Measurements from ENCODE around the gene DNAJC8. TPM values are rescaled to one million over a fixed set of nuclear protein-coding genes. Genes with fewer than 3 reads are reported as not detected.

Gene DNAJC8
- polyA plus RNA-seq, 3 donors, result 30.6 to 118 (median 113) TPM

DNA sequence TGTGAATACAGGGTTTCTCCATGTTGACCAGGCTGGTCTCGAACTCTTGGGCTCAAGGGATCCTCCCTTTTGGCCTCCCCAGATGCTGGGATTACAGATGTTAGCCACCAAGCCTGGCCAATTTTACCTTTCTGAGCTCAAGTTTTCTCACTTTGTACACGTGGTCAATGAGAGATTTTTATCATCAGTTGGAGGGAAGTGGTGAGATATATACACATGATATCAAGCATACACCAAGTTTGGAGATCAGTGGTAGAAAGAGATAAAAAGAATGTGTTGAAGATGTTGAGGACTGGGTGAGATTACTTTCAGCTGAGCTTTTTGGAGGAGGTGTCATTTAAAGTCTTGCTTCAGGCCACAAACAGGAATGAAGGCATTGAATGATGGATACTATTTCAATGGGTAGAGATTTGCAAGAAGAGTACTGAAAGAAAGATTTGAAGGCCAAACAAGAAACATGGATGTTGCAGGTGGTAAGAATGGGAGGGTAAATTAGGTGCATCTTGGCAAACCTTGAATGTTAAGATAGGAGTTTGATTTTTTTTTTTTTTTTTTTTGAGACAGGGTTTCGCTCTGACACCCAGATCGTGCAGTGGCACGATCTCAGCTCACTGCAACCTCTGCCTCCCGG, 23.5 kb upstream of the DNAJC8 start:
- H3K27ac ChIP-seq (ENCODE audit: low read depth in 1 of 2, low read length in 2 of 2), result no peak overlapping the region
- Mint-ChIP-seq H3K4me1 (peaks cover 24% of the 10 kb centered on the region), H3K9me3 (peaks cover 0 to 3% (median 0%) of the 10 kb centered on the region in 7 donors), H3K36me3 (peaks cover 4 to 8% of the 10 kb centered on the region in 2 donors), H3K4me3 (no peak overlapping the region), H3K27me3 (ENCODE audit: low read depth in 3 of 3) (peaks cover 11 to 15% (median 13%) of the 10 kb centered on the region in 3 donors), H3K27ac (no peak overlapping the region)
- H4K20me1 ChIP-seq (ENCODE audit: insufficient read depth, low read length), result peaks cover 13% of the 10 kb centered on the region
- no peaks in the 10 kb centered on the region for H3K9me3 ChIP-seq (replicated peaks in 1 of 2; ENCODE audit: control insufficient read depth in 1 of 2, insufficient read depth in 1 of 2, low read length in 2 of 2)
- H3K9ac ChIP-seq (ENCODE audit: insufficient read depth, low read length, poor library complexity, severe bottlenecking), result no peak overlapping the region
- no peak overlapping the region for H3K4me3 ChIP-seq (replicated peaks in 1 of 3; ENCODE audit: low read depth in 2 of 3, low read length in 3 of 3)
- no peak overlapping the region for H2AFZ ChIP-seq (ENCODE audit: insufficient read depth, low read depth, low read length, poor library complexity, severe bottlenecking)
- H3K4me1 ChIP-seq (ENCODE audit: control insufficient read depth in 1 of 2, insufficient read depth in 2 of 2, low read length in 2 of 2), result peaks cover 26 to 27% of the 10 kb centered on the region in 2 donors
- no peak overlapping the region for H3K4me2 ChIP-seq (replicated peaks; ENCODE audit: extremely low read depth, low read length, poor library complexity, severe bottlenecking)
- TF ChIP-seq, protein P1, sequence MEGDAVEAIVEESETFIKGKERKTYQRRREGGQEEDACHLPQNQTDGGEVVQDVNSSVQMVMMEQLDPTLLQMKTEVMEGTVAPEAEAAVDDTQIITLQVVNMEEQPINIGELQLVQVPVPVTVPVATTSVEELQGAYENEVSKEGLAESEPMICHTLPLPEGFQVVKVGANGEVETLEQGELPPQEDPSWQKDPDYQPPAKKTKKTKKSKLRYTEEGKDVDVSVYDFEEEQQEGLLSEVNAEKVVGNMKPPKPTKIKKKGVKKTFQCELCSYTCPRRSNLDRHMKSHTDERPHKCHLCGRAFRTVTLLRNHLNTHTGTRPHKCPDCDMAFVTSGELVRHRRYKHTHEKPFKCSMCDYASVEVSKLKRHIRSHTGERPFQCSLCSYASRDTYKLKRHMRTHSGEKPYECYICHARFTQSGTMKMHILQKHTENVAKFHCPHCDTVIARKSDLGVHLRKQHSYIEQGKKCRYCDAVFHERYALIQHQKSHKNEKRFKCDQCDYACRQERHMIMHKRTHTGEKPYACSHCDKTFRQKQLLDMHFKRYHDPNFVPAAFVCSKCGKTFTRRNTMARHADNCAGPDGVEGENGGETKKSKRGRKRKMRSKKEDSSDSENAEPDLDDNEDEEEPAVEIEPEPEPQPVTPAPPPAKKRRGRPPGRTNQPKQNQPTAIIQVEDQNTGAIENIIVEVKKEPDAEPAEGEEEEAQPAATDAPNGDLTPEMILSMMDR (IDR thresholded peaks at IDR 0.05), result no peak
- WGBS (ENCODE audit: insufficient coverage), result no CpG with 5 or more reads among the region's 6 CpGs
- H3K79me2 ChIP-seq (ENCODE audit: insufficient read depth, low read length), result peaks cover 15% of the 10 kb centered on the region
- peaks cover 2 to 11% of the 10 kb centered on the region in 2 donors for H3K27me3 ChIP-seq (ENCODE audit: control insufficient read depth in 2 of 2, insufficient read depth in 2 of 2, low read length in 2 of 2)
- H3K36me3 ChIP-seq (replicated peaks in 1 of 2; ENCODE audit: control insufficient read depth in 1 of 2, insufficient read depth in 2 of 2, low read length in 2 of 2), result no peaks in the 10 kb centered on the region
- intact Hi-C loops (cut with micrococcal nuclease), result loop anchor here in 1 of 2 donors (5.0 to 10.0 kb wide), 2 partner anchors 251 to 478 kb away; partner anchors contain the start of genes RCC1 and YTHDF2
- no peak for DNase-seq

DNA sequence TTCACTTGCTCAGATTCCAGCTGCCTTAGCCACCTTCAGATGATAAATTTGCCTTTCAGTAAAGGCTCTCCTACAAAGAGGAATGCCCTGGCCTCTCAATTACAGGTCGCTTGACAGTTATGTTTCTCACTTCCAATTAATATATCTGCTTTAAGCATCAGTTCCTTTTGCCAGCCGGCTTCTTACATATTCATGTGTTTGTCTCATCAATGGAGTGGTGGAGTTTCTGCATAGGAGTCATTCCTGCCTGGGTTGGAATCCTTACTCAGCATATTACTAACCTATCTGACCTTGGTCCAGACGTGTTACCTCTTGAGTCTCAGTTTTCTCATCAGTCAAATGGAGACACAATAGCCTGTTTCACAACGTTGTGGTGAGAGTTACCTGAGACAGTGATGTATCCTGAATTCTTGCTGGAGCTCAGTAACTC, 17.1 kb upstream of the DNAJC8 start:
- Histone ChIP-seq H2AFZ (ENCODE audit: insufficient read depth, low read depth, low read length, poor library complexity, severe bottlenecking) (no peak overlapping the region), H3K27me3 (ENCODE audit: control insufficient read depth in 2 of 2, insufficient read depth in 2 of 2, low read length in 2 of 2) (no peaks in the 10 kb centered on the region), H3K4me3 (replicated peaks in 1 of 3; ENCODE audit: low read depth in 2 of 3, low read length in 3 of 3) (peak overlapping the region in 1 of 3 experiments; percentile 21), H3K9me3 (replicated peaks in 1 of 2; ENCODE audit: control insufficient read depth in 1 of 2, insufficient read depth in 1 of 2, low read length in 2 of 2) (no peaks in the 10 kb centered on the region), H3K36me3 (replicated peaks in 1 of 2; ENCODE audit: control insufficient read depth in 1 of 2, insufficient read depth in 2 of 2, low read length in 2 of 2) (no peaks in the 10 kb centered on the region), H3K79me2 (ENCODE audit: insufficient read depth, low read length) (no peaks in the 10 kb centered on the region), H3K27ac (ENCODE audit: low read depth in 1 of 2, low read length in 2 of 2) (peak overlapping the region in 1 of 2 donors; percentile 75), H3K9ac (ENCODE audit: insufficient read depth, low read length, poor library complexity, severe bottlenecking) (no peak overlapping the region), H3K4me2 (replicated peaks; ENCODE audit: extremely low read depth, low read length, poor library complexity, severe bottlenecking) (peak overlapping the region; percentile 96), H4K20me1 (ENCODE audit: insufficient read depth, low read length) (no peaks in the 10 kb centered on the region), H3K4me1 (ENCODE audit: control insufficient read depth in 1 of 2, insufficient read depth in 2 of 2, low read length in 2 of 2) (peaks cover 52 to 54% of the 10 kb centered on the region in 2 donors)
- TF ChIP-seq, protein P1 (IDR thresholded peaks at IDR 0.05), result no peak
- Mint-ChIP-seq H3K4me3 (no peak overlapping the region), H3K36me3 (no peaks in the 10 kb centered on the region), H3K27me3 (ENCODE audit: low read depth in 3 of 3) (peaks cover 0 to 2% (median 1%) of the 10 kb centered on the region in 3 donors), H3K4me1 (peaks cover 50% of the 10 kb centered on the region), H3K9me3 (no peaks in the 10 kb centered on the region), H3K27ac (peak overlapping the region; percentile 50 to 97 (median 94))
- intact Hi-C loops (cut with micrococcal nuclease), result loop anchor here (2.0 to 10.0 kb wide), 3 partner anchors 77 to 485 kb away; partner anchors contain the start of genes MED18 (in 2 of the 2) and YTHDF2 (in 1 of the 2)
- DNase-seq, result no peak
- 78% methylated on average over 2 of the region's 4 CpGs for WGBS (ENCODE audit: insufficient coverage)
